Osteoblast (primary cell): ENCODE results near the gene TSR3. TPM values are rescaled to one million over a fixed set of nuclear protein-coding genes. Genes with fewer than 3 reads are reported as not detected.

ENCODE experiments used
- DNase-seq: peaks from one replicate; pipeline ENCODE4 v3.0.0; 2011; ENCODE audit warnings: low spot score, mixed read lengths; ENCODE audit not compliant: insufficient read length; ENCODE audit errors: missing footprints
- H2AFZ ChIP-seq: 2 replicates; pipeline ENCODE4 v1.6.0; 2011; ENCODE audit warnings: mild to moderate bottlenecking, low read length
- H3K27ac ChIP-seq: 2 replicates; pipeline ENCODE4 v1.5.1; 2011; ENCODE audit warnings: mild to moderate bottlenecking, low read depth, low read length, moderate library complexity
- H3K27me3 ChIP-seq: 2 replicates; pipeline ENCODE4 v1.6.0; 2012; ENCODE audit warnings: mild to moderate bottlenecking, control low read depth, inconsistent platforms, low read length, moderate library complexity; ENCODE audit not compliant: insufficient read depth
- H3K36me3 ChIP-seq: 2 replicates; pipeline ENCODE4 v1.5.1; 2011; ENCODE audit warnings: mild to moderate bottlenecking, low read length, control low read depth, moderate library complexity; ENCODE audit not compliant: insufficient read depth
- H3K4me1 ChIP-seq: 2 replicates; pipeline ENCODE4 v1.5.1; 2011; ENCODE audit warnings: mild to moderate bottlenecking, low read length, control low read depth, moderate library complexity; ENCODE audit not compliant: insufficient read depth
- H3K4me2 ChIP-seq: 2 replicates; pipeline ENCODE4 v1.6.0; 2011; ENCODE audit warnings: mild to moderate bottlenecking, low read length; ENCODE audit not compliant: insufficient read depth
- H3K4me3 ChIP-seq: fragments of 200-600 bp; sonication (generic); 3 replicates; pipeline ENCODE4 v1.5.1; 2012; ENCODE audit warnings: mild to moderate bottlenecking, low read length, inconsistent platforms; ENCODE audit not compliant: insufficient read depth
- H3K79me2 ChIP-seq: 2 replicates; pipeline ENCODE4 v1.6.0; 2012; ENCODE audit warnings: mild to moderate bottlenecking, low read length, control low read depth, inconsistent platforms; ENCODE audit not compliant: insufficient read depth
- H3K9me3 ChIP-seq: 2 replicates; pipeline ENCODE4 v1.5.1; 2011; ENCODE audit warnings: low read depth, low read length, control low read depth
- H4K20me1 ChIP-seq: 2 replicates; pipeline ENCODE4 v1.6.0; 2012; ENCODE audit warnings: mild to moderate bottlenecking, low read length, control low read depth; ENCODE audit not compliant: insufficient read depth
- total RNA-seq: library from RNA; depleted of rRNA; stranded (reverse); fragments of >200 nt; gene quantifications from 2 replicates; pipeline ENCODE4 v1.2.3, GENCODE V29; 2012
- TF ChIP-seq, protein P1 (sequence below): IDR thresholded peaks from 2 replicates; pipeline ENCODE4 v1.5.1; 2011; ENCODE audit warnings: mild to moderate bottlenecking, low read depth, low read length, moderate library complexity; ENCODE audit errors: extremely low read depth

The TSR3 gene
- total RNA-seq, 1 donor = 53.6 TPM

DNA sequence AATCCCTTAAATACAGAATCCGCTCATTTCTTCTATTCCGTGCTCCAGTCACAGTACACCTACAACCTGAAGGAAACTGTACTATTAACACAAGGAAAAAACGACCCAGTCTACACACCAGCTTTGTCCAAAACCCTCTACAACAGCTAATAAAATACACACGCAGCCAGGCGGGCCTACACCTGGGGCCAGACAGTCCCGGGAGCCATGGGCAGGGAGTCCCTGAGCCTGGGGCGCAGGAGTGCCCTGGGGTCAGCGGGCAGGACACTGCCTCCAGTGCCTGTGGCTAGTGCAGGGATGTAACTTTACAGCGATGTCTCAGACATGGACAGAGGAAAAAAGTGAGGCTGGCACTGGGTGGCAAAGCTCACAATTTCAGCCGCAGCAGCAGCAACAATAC, 28.5 kb upstream of the TSR3 start:
- Histone ChIP-seq H3K27ac (no peak overlapping the region), H3K27me3 (no peaks in the 10 kb centered on the region), H3K4me1 (peaks cover 9% of the 10 kb centered on the region), H3K4me2 (peak overlapping the region; percentile 72), H2AFZ (no peak overlapping the region), H3K36me3 (no peaks in the 10 kb centered on the region), H4K20me1 (peaks cover 2% of the 10 kb centered on the region), H3K79me2 (no peaks in the 10 kb centered on the region), H3K9me3 (no peaks in the 10 kb centered on the region), H3K4me3 (no peak overlapping the region)
- TF ChIP-seq, protein P1, sequence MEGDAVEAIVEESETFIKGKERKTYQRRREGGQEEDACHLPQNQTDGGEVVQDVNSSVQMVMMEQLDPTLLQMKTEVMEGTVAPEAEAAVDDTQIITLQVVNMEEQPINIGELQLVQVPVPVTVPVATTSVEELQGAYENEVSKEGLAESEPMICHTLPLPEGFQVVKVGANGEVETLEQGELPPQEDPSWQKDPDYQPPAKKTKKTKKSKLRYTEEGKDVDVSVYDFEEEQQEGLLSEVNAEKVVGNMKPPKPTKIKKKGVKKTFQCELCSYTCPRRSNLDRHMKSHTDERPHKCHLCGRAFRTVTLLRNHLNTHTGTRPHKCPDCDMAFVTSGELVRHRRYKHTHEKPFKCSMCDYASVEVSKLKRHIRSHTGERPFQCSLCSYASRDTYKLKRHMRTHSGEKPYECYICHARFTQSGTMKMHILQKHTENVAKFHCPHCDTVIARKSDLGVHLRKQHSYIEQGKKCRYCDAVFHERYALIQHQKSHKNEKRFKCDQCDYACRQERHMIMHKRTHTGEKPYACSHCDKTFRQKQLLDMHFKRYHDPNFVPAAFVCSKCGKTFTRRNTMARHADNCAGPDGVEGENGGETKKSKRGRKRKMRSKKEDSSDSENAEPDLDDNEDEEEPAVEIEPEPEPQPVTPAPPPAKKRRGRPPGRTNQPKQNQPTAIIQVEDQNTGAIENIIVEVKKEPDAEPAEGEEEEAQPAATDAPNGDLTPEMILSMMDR = no peak
- DNase-seq = no peak

- DNase-seq = peak; percentile 98
- Histone ChIP-seq H2AFZ (no peak overlapping the region), H3K27me3 (no peaks in the 10 kb centered on the region), H3K9me3 (no peaks in the 10 kb centered on the region), H3K27ac (peak overlapping the region; percentile 61), H3K4me2 (peak overlapping the region; percentile 72), H3K4me3 (peak overlapping the region; percentile 73), H3K4me1 (peaks cover 9% of the 10 kb centered on the region), H3K79me2 (no peaks in the 10 kb centered on the region), H3K36me3 (no peaks in the 10 kb centered on the region), H4K20me1 (peaks cover 2% of the 10 kb centered on the region)
- TF ChIP-seq, protein P1 = no peak
Observed at GRCh38 chr16:1379304-1380076, 27.8 kb upstream of the TSR3 start.

DNA sequence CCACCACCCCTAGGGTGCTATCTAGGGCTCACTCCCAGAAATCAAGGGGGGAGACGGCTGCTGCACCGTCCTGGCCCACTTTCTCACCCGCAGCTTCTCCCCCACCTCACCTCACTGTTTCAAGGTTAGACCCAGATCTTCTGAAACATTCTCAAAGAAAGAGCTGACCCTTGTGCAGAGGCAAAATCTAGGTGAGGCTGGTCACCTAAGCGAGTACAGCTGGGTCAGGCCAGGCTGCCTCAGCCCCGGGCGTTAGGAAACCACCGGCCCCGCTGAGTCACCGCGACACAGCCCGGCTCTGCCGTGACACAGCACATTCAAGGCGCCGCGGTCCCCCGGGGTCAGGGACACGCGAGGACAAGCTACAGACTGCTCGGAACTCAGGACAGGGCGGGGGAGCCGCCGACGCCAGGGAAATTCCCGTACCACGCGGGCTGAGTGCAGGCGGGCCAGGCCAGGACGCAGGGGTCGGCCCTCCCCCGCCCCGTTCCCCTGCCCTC, 27.2 kb upstream of the TSR3 start:
- H3K27me3 ChIP-seq = no peaks in the 10 kb centered on the region
- H3K9me3 ChIP-seq = no peaks in the 10 kb centered on the region
- TF ChIP-seq, protein P1 = no peak
- no peak overlapping the region for H2AFZ ChIP-seq
- peak overlapping the region; percentile 73 for H3K4me3 ChIP-seq
- DNase-seq = peak; percentile 99
- no peaks in the 10 kb centered on the region for H3K79me2 ChIP-seq
- peak overlapping the region; percentile 61 for H3K27ac ChIP-seq
- no peaks in the 10 kb centered on the region for H3K36me3 ChIP-seq
- peak overlapping the region; percentile 72 for H3K4me2 ChIP-seq
- peaks cover 2% of the 10 kb centered on the region for H4K20me1 ChIP-seq
- H3K4me1 ChIP-seq = peaks cover 9% of the 10 kb centered on the region

DNA sequence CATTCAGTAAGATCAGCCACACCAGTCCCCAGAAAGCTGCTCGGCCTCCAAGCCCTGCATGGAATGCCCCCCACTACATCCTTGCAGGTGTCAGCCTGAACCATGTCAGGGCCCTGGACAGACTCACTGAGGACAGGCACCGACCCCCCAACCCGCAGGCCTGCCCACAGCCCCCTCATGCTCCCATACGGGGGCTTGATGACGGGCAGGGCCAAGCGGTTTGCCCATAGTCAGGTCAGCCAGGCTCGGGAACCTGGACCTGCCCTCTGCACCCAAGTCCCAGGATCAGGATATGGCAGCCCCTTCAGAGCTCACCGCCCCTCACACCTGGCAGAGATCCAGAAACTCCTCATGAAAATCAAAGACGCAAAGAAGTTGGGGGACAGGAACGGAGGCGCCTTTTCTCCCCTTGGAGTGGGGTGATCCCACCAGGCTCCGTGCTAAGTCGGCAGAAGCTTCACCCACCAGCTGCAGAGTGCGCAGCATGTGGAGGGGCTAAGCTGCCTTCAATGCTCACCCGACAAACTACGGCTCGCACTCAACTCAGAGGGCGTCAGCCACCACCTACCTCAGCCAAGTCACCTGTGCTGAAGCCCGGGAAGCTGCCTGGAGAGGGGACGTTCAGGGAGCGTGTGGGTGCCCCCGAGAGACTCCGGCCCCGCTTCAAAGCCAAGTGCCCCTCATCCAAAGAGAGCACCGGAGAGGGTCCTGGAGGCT, 26.6 kb upstream of the TSR3 start:
- Histone ChIP-seq H3K4me3 (peak overlapping the region; percentile 73), H3K4me1 (peaks cover 9% of the 10 kb centered on the region), H3K4me2 (peak overlapping the region; percentile 72), H2AFZ (no peak overlapping the region), H4K20me1 (peaks cover 2% of the 10 kb centered on the region), H3K27ac (peak overlapping the region; percentile 61), H3K9me3 (no peaks in the 10 kb centered on the region), H3K36me3 (no peaks in the 10 kb centered on the region), H3K27me3 (no peaks in the 10 kb centered on the region), H3K79me2 (no peaks in the 10 kb centered on the region)
- DNase-seq = no peak
- TF ChIP-seq, protein P1 = no peak
